Activated CD8-positive, alpha-beta T cell treated with anti-CD3 and anti-CD28 coated beads, Interleukin-2, amount 10 ng/mL, durations not matched to agents 7 days and 5 days (primary cell): ENCODE results near the gene DPH6. TPM values are rescaled to one million over a fixed set of nuclear protein-coding genes. Genes with fewer than 3 reads are reported as not detected.
"Not testable (repeated sequence)": the region's sequence is repeated elsewhere in the genome, so short reads cannot be mapped to it uniquely, and the experiment has no call there.

ENCODE experiments used
- ATAC-seq: fragments of 150-1000 bp; cut with Tn5 transposase; one replicate; pipeline ENCODE4 v1.10.0; 2021; ENCODE audit warnings: moderate library complexity
- CTCF ChIA-PET: fragments of 350-600 bp; sonication (Branson Sonifier 250); formaldehyde crosslinking; loops from one replicate; lab custom pipeline; 2021; ENCODE audit warnings: antibody characterized with exemption; lab: Charles Lee
- POLR2A ChIA-PET: fragments of 350-600 bp; sonication (Branson Sonifier 250); formaldehyde crosslinking; loops from one replicate; lab custom pipeline; 2021; ENCODE audit warnings: antibody characterized with exemption; lab: Charles Lee
- DNase-seq: peaks from one replicate; pipeline ENCODE4 v3.0.0-alpha.2; 2020
- H3K27ac Mint-ChIP-seq: one replicate; pipeline ENCODE4 v1.8.0; 2021; ENCODE audit warnings: mild to moderate bottlenecking, mixed read lengths
- H3K27me3 Mint-ChIP-seq: one replicate; pipeline ENCODE4 v1.8.0; 2021; ENCODE audit warnings: low read depth, mixed read lengths
- H3K36me3 Mint-ChIP-seq: one replicate; pipeline ENCODE4 v1.8.0; 2021; ENCODE audit warnings: low read depth, mixed read lengths
- H3K4me1 Mint-ChIP-seq: one replicate; pipeline ENCODE4 v1.8.0; 2021; ENCODE audit warnings: low read depth, mixed read lengths
- H3K4me3 Mint-ChIP-seq: one replicate; pipeline ENCODE4 v1.8.0; 2021; ENCODE audit warnings: mild to moderate bottlenecking, mixed read lengths
- H3K9me3 Mint-ChIP-seq: one replicate; pipeline ENCODE4 v1.8.0; 2022; ENCODE audit warnings: mixed read lengths; ENCODE audit not compliant: insufficient read depth
- total RNA-seq, 2 experiments: library from RNA; stranded (reverse); gene quantifications; one replicate each; pipeline ENCODE4 v1.2.3, GENCODE V29; 2021

DPH6 gene, protein sequence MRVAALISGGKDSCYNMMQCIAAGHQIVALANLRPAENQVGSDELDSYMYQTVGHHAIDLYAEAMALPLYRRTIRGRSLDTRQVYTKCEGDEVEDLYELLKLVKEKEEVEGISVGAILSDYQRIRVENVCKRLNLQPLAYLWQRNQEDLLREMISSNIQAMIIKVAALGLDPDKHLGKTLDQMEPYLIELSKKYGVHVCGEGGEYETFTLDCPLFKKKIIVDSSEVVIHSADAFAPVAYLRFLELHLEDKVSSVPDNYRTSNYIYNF
- total RNA-seq = 10 to 100 TPM; 10.0 to 10.1 TPM

DNA sequence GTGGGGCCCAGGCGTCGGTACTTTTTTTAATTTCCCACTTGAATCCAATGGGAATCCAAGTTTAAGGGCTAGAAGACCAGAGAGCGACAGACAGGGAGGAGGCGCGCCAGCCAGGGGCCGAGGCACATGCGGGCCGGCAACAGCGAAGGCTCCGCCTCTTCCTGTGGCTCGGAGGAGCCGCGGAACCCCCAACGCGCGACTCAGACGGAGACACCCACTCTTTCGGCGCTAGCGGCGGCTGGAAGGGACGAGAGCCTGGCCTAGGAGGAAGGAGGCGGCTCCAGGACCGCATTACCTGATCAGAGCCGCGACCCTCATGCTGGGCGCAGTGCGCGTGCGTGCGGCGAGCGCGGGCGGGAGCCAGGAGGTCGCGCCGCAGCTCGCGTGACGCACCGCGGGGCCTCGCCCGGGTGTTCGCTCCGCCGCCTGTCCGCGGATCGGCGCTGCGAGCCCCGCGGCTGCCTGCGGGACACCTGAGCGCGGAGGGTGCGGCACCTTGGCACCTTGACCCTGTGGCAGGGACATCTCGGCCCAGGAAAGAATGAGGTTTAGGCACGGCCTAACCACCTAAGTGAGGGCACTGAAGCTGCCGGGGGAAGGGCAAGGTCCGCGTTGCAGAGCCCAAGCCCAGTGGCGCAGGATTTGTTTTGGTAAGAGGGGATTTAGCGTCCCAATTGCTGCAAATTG lies at the start of gene DPH6:
TSS of gene DPH6 (minus strand) at position 342 of the 687 bp plus-strand sequence. CDS start at position 318, 24 bp downstream.
- peak; percentile 94 for ATAC-seq
- POLR2A ChIA-PET = interaction anchor here (1.1 kb wide), 1 partner anchor 558 kb away, joined by 4 read pairs; no protein-coding TSS in a partner anchor
- CTCF ChIA-PET = no interaction called here
- Mint-ChIP-seq H3K27ac (peak within 1 kb of the TSS; percentile 96), H3K36me3 (no peaks in the 10 kb centered on the region), H3K4me3 (peak within 1 kb of the TSS; percentile 89), H3K4me1 (peaks cover 22% of the 10 kb centered on the region), H3K27me3 (no peaks in the 10 kb centered on the region), H3K9me3 (no peaks in the 10 kb centered on the region)
- DNase-seq = peak; percentile 83

DNA sequence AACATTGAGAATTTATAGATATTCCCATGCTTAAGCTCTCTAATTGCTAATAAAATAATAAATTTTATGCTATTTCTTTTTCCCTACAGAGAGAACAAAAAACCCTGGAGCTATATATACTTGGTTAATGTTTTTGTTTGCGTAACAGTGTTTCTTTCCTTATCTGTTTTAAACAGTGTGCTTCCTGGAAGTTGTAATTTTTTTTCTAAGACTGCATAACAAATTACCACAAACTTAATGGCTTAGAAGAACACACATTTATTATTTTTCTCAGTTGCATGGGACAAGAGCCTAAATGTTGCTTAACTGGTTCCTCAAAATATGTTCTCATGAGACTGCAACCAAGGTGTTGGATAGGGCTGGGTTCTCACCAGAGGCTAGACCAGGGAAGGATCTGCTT lies 49.7 kb upstream of the DPH6 start:
- Mint-ChIP-seq H3K27ac (no peak overlapping the region), H3K4me1 (no peaks in the 10 kb centered on the region), H3K27me3 (no peaks in the 10 kb centered on the region), H3K9me3 (no peaks in the 10 kb centered on the region), H3K4me3 (no peak overlapping the region), H3K36me3 (no peaks in the 10 kb centered on the region)
- no peak for DNase-seq
- CTCF ChIA-PET = no interaction called here
- no peak for ATAC-seq
- POLR2A ChIA-PET = no interaction called here

DNA sequence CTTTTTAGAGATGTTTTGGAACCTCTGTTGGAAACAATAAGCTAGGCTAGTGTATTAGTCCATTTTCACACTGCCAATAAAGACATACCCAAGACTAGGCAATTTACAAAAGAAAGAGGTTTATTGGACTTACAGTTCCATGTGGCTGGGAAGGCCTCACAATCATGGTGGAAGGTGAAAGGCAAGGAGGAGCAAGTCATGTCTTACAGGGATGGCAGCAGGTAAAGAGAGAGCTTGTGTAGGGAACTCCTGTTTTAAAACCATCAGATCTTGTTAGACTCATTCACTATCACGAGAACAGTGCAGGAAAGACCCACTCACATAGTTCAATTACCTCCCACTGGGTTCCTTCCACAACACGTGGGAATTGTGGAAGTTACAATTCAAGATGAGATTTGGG lies 46.0 kb upstream of the DPH6 start:
- H3K27me3 Mint-ChIP-seq, H3K4me3 Mint-ChIP-seq, CTCF ChIA-PET, ATAC-seq, H3K4me1 Mint-ChIP-seq, H3K27ac Mint-ChIP-seq, H3K36me3 Mint-ChIP-seq, DNase-seq, POLR2A ChIA-PET, H3K9me3 Mint-ChIP-seq: not testable (repeated sequence)

DNA sequence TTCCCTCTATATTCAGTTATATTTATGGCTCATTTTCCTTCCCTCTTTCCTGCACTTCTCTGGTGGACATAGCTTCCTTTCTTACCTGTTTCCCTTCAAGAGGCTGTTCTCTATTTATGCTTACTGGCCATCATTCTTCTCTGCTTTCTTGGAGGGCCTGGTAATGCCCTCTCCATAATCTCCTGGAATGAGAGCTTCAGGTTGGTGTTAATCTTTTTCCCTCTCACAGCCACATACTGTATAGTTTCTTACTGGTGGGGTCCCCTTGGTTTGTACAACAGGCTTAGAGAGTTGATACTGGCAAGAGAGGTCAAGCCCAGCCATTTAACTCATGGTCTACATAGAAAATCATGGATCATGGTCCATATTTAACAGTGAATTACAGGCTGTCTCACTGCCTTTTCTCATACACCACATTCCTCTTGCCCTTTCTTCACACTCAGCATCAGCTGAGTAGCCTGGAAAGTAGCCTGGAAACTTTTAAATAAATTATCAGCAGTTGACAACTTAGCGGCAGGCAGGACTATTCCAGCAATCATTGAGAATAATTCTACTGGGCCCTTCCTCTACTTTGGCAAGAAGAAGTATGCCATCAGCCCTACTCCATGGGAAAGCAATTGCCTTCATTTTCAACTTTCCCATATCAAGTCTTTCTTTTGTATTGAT lies 38.0 kb upstream of the DPH6 start:
- CTCF ChIA-PET = no interaction called here
- POLR2A ChIA-PET = no interaction called here

DNA sequence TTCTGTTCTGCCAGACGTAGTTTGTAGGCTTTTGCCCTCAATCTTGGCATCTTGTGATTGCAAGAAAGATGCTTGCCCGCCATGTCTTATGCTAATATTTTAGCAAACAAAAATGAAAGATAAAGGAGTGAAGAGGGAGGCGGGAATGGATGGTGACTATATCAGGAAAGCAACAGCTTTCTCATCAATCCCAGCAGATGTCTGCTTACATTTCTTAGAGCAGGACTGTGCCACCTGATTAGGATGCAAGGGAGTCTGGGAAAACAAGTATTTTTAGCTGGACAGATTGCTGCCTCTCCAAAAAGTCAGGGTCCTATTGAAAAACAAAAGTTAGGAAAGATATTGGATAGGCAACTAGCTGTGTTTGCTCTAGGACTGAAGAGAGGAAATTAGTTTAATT lies 34.6 kb upstream of the DPH6 start:
- ATAC-seq (no peak), DNase-seq (no peak)
- ChIA-PET CTCF (no interaction called here), POLR2A (no interaction called here)
- Mint-ChIP-seq H3K9me3 (no peaks in the 10 kb centered on the region), H3K36me3 (no peaks in the 10 kb centered on the region), H3K4me1 (no peaks in the 10 kb centered on the region), H3K27me3 (peaks cover 2% of the 10 kb centered on the region), H3K27ac (no peak overlapping the region), H3K4me3 (no peak overlapping the region)

More for the DNA sequence above, 38.0 kb upstream of the DPH6 start:
- H3K27ac Mint-ChIP-seq = no peak overlapping the region
- H3K4me3 Mint-ChIP-seq = no peak overlapping the region
- DNase-seq (no peak), ATAC-seq (no peak)
- H3K4me1 Mint-ChIP-seq = no peaks in the 10 kb centered on the region
- no peaks in the 10 kb centered on the region for H3K9me3 Mint-ChIP-seq
- no peaks in the 10 kb centered on the region for H3K36me3 Mint-ChIP-seq
- H3K27me3 Mint-ChIP-seq = peaks cover 5% of the 10 kb centered on the region

DNA sequence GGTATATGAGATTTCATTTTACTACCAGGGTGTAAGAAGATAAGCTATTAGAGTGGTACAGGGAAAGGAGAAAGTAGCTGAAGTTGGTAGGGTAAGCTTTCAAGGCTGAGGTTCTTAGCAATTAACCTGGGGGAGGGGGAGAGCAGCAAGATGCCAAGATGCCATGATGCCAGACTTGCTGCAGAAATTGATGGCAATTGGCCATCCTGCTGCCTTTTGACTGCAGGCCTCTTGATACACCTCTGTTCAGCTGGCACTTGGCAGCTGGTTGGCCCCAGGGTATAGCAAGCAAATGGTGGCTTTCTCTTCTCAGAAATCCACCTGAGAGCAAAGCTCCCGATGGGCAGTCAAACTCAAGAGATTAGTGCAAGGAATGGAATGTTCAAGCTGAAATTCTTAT lies 21.4 kb upstream of the DPH6 start:
- H3K4me3 Mint-ChIP-seq = no peak overlapping the region
- DNase-seq (no peak), ATAC-seq (no peak)
- no peak overlapping the region for H3K27ac Mint-ChIP-seq
- H3K27me3 Mint-ChIP-seq = no peaks in the 10 kb centered on the region
- CTCF ChIA-PET = no interaction called here
- H3K9me3 Mint-ChIP-seq = no peaks in the 10 kb centered on the region
- H3K4me1 Mint-ChIP-seq = no peaks in the 10 kb centered on the region
- POLR2A ChIA-PET = no interaction called here
- H3K36me3 Mint-ChIP-seq = no peaks in the 10 kb centered on the region

DNA sequence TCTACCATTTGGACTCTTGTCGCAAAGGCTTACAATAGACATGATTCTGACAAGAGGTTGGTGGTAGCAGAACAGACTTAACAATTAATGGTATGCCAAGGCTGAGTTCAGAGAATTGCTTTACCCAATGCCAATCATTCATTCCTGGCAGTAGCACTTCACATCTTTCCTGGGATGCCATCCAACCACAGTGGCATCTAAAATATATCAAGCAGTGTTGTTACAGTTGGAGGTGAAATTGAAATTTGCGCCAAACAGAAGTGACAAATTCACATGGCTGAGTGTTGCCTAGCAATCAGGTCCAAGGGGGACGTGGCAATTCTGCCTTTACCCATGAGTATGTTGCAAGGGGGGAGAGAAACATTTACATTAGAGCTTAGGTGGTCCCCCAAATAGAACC lies 21.0 kb upstream of the DPH6 start:
- Mint-ChIP-seq H3K27me3 (no peaks in the 10 kb centered on the region), H3K4me1 (no peaks in the 10 kb centered on the region), H3K36me3 (no peaks in the 10 kb centered on the region), H3K27ac (no peak overlapping the region), H3K4me3 (no peak overlapping the region), H3K9me3 (no peaks in the 10 kb centered on the region)
- ChIA-PET POLR2A (no interaction called here), CTCF (no interaction called here)
- DNase-seq (no peak), ATAC-seq (no peak)

DNA sequence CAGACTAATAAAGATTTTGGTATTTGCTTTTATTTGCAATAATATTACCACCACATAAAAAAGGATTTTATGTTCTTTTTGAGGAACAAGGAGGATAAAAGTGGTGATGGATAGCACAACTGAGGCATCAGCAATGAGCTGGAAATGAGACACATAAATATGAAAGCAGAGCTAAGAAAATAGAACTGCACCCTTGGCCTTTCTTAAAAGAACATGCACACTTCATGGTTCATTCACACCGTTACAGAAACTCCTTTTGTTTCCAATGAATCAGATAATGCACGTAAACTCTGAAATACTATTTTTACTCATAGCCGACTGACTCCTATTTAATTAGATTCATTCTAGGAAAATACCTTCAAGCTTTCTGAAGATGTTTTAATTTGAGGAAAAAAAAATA lies 19.9 kb upstream of the DPH6 start:
- ChIA-PET CTCF (no interaction called here), POLR2A (no interaction called here)
- Mint-ChIP-seq H3K4me1 (no peaks in the 10 kb centered on the region), H3K27ac (no peak overlapping the region), H3K9me3 (no peaks in the 10 kb centered on the region), H3K4me3 (no peak overlapping the region), H3K36me3 (no peaks in the 10 kb centered on the region), H3K27me3 (no peaks in the 10 kb centered on the region)
- no peak for ATAC-seq
- no peak for DNase-seq

DNA sequence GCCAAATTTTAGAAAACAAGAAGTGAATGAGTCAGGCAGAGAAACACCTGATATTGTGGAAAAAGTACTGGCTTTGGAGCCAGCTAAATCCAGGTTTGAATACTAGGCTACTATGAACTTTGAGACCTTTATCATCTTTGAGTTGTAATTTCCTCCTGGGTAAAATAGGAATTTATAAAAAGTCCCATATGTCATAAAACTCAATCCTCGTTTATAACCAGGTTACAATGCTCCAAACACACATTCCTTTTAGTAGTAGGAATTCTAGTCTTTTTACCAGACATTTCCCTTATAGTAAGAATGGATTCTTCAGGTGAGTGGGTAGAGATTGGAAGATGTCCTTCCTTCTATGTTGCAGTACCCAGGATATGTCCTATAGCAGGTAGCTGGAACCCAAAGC lies 16.7 kb upstream of the DPH6 start:
- Mint-ChIP-seq H3K36me3 (no peaks in the 10 kb centered on the region), H3K27ac (no peak overlapping the region), H3K4me1 (no peaks in the 10 kb centered on the region), H3K9me3 (no peaks in the 10 kb centered on the region), H3K4me3 (no peak overlapping the region), H3K27me3 (no peaks in the 10 kb centered on the region)
- ChIA-PET POLR2A (no interaction called here), CTCF (interaction anchor here (0.9 to 1.4 kb wide), 2 partner anchors 11 to 189 kb away, joined by 3 read pairs; no protein-coding TSS in a partner anchor)
- DNase-seq = no peak
- ATAC-seq = no peak

DNA sequence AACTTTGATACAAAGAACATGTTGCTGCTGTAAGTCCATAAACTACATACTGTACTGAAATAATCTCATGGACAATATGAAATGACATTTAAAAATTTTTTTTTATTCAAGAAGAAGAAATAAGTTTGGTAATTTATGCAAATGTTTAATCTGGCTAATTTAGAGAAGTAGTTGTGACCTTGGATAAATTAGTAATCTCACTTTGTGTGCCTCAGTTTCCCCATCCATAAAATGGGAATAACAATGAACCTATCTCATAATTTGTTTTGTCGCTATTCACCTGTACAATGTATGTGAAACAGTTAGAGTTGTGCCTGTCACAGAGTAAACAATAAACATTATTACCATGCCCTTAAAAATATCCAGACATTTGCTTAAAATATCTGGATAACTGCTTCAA lies 15.3 kb upstream of the DPH6 start:
- ATAC-seq (no peak), DNase-seq (no peak)
- ChIA-PET CTCF (no interaction called here), POLR2A (no interaction called here)
- no peak overlapping the region for H3K4me3 Mint-ChIP-seq
- H3K4me1 Mint-ChIP-seq = no peaks in the 10 kb centered on the region
- no peaks in the 10 kb centered on the region for H3K9me3 Mint-ChIP-seq
- H3K27me3 Mint-ChIP-seq = no peaks in the 10 kb centered on the region
- no peaks in the 10 kb centered on the region for H3K36me3 Mint-ChIP-seq
- no peak overlapping the region for H3K27ac Mint-ChIP-seq

DNA sequence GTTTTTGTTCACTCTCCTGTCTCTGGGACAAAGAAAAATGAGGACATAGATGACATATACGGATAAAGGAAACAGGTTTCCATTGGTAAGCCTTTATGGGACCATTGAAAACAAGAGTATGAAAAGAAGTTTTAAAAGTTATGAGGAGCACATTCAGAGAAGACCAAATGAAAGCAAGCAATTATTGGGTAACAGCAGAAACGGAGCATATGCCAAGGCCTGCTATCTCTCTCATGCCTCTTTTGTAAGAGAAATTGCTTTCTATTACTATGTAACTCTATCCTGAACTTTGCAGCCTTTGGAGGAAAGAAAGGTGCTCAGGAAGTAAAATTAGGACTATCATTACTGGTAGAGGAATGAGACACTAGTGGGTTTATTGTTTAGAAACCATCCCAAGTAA lies 14.9 kb upstream of the DPH6 start:
- H3K4me1 Mint-ChIP-seq = no peaks in the 10 kb centered on the region
- no peaks in the 10 kb centered on the region for H3K36me3 Mint-ChIP-seq
- ChIA-PET POLR2A (no interaction called here), CTCF (no interaction called here)
- no peaks in the 10 kb centered on the region for H3K9me3 Mint-ChIP-seq
- H3K4me3 Mint-ChIP-seq = no peak overlapping the region
- H3K27ac Mint-ChIP-seq = no peak overlapping the region
- DNase-seq = no peak
- H3K27me3 Mint-ChIP-seq = no peaks in the 10 kb centered on the region
- ATAC-seq = no peak

DNA sequence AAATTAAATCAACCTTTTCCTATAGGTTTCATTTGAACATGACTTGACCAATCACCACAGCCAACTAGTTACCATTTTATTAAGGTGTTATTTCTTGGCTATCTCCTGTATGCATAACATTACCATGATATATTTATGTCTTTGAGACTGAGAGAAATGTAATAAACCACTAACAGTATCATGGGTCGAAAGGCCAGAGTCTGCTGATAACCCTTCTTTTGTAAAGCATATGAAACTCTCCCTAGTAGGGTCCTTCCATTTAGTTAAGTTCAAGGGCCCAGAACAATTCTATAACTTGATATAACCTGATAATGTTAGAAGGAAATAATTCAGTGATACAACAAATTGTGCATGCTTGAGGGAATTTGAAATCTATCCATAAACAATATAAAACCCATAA lies 14.3 kb upstream of the DPH6 start:
- no peak for ATAC-seq
- POLR2A ChIA-PET = no interaction called here

More for the DNA sequence above, 14.3 kb upstream of the DPH6 start:
- no peak for DNase-seq
- no peaks in the 10 kb centered on the region for H3K27me3 Mint-ChIP-seq
- H3K36me3 Mint-ChIP-seq = no peaks in the 10 kb centered on the region
- no peaks in the 10 kb centered on the region for H3K9me3 Mint-ChIP-seq
- no peak overlapping the region for H3K27ac Mint-ChIP-seq
- CTCF ChIA-PET = no interaction called here
- H3K4me3 Mint-ChIP-seq = no peak overlapping the region
- H3K4me1 Mint-ChIP-seq = no peaks in the 10 kb centered on the region
